ENCODE results near the gene ODAD4. TPM values are rescaled to one million over a fixed set of nuclear protein-coding genes. Genes with fewer than 3 reads are reported as not detected.

The ODAD4 gene
- total RNA-seq, 4 donors from 2014 or later: 0.32 to 0.55 TPM; not detected in 2

DNA sequence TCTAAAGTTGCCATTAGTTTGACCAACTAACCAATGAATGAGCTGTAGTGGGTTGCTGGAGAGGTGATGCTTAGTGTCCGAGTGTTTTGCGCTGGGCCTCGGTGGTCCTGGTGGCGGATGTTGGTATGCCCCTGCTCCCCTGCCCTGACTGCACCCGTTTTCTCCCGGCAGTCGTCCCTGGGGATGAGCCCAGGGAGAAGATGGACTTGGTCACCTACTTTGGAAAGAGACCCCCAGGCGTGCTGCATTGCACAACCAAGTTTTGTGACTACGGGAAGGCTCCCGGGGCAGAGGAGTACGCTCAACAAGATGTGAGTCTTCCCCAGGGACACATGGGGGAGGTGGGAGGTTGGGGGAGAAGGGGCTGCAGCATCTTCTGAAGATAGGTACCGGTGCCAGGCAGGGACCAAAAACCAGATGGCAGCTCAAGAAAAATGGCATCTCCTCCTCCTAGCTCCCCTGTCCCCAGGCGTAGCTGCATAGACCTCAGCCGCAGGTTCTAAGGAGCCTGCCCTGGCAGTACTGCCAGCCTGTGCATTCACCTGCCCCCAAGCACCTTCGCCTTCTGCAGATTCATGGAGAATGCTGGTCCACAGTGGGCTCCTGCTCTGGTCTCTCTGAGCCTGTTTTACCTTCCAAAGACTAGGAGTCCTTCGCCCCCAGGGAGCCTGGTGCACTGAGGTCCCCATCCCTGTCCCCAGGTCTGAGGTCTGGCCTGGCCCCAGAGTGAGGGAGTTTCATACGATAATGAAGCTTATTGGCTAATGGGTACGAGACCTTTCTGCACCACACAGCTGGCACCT lies 41.5 kb downstream of the ODAD4 start:
- Histone ChIP-seq H3K36me3 (peaks cover 0 to 36% (median 17%) of the 10 kb centered on the region in 4 donors), H3K9me3 (no peaks in the 10 kb centered on the region), H3K4me3 (no peak overlapping the region), H3K4me1 (peaks cover 0 to 32% (median 9%) of the 10 kb centered on the region in 4 donors), H3K27ac (no peak overlapping the region), H3K27me3 (no peaks in the 10 kb centered on the region)
- in situ Hi-C loops (cut with MboI; ENCODE audit: low pct_ligation_motif_present in 1 of 4, low pct_unique_long_range_greater_than_20kb in 1 of 4, low sequenced_read_pairs in 3 of 4) (no loop called here), intact Hi-C loops (cut with DNase I; ENCODE audit: low total_unique reads) (no loop called here)
- TF ChIP-seq, protein P1, sequence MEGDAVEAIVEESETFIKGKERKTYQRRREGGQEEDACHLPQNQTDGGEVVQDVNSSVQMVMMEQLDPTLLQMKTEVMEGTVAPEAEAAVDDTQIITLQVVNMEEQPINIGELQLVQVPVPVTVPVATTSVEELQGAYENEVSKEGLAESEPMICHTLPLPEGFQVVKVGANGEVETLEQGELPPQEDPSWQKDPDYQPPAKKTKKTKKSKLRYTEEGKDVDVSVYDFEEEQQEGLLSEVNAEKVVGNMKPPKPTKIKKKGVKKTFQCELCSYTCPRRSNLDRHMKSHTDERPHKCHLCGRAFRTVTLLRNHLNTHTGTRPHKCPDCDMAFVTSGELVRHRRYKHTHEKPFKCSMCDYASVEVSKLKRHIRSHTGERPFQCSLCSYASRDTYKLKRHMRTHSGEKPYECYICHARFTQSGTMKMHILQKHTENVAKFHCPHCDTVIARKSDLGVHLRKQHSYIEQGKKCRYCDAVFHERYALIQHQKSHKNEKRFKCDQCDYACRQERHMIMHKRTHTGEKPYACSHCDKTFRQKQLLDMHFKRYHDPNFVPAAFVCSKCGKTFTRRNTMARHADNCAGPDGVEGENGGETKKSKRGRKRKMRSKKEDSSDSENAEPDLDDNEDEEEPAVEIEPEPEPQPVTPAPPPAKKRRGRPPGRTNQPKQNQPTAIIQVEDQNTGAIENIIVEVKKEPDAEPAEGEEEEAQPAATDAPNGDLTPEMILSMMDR (IDR thresholded peaks at IDR 0.05): no peak
- TF ChIP-seq EP300 (IDR thresholded peaks at IDR 0.05; ENCODE audit: low read depth): no peak
- TF ChIP-seq POLR2A (IDR thresholded peaks at IDR 0.05): no peak
- TF ChIP-seq POLR2AphosphoS5 (IDR thresholded peaks at IDR 0.05): no peak
- WGBS, 2 donors (ENCODE audit: low coverage in 1 of 2): 87% methylated on average over 18 of the region's 18 CpGs; no CpG with 5 or more reads in 1 of the 2 donors
- DNase-seq: no peak

GRCh38 chr17:41972571-41973407 lies 42.4 kb downstream of the ODAD4 start:
- Histone ChIP-seq H3K36me3 (peaks cover 0 to 42% (median 19%) of the 10 kb centered on the region in 4 donors), H3K27ac (peak overlapping the region in 2 of 4 donors; percentile 29 to 45), H3K4me1 (peaks cover 0 to 34% (median 6%) of the 10 kb centered on the region in 4 donors), H3K4me3 (no peak overlapping the region), H3K9me3 (no peaks in the 10 kb centered on the region), H3K27me3 (no peaks in the 10 kb centered on the region)
- no peak for TF ChIP-seq POLR2AphosphoS5 (IDR thresholded peaks at IDR 0.05)
- no peak for TF ChIP-seq EP300 (IDR thresholded peaks at IDR 0.05; ENCODE audit: low read depth)
- no peak for TF ChIP-seq POLR2A (IDR thresholded peaks at IDR 0.05)
- TF ChIP-seq, protein P1 (IDR thresholded peaks at IDR 0.05): no peak
- 80 to 89% methylated on average over 5 to 18 of the region's 22 CpGs for WGBS, 2 donors (ENCODE audit: low coverage in 1 of 2)
- in situ Hi-C loops (cut with MboI; ENCODE audit: low pct_ligation_motif_present in 1 of 4, low pct_unique_long_range_greater_than_20kb in 1 of 4, low sequenced_read_pairs in 3 of 4) (no loop called here), intact Hi-C loops (cut with DNase I; ENCODE audit: low total_unique reads) (no loop called here)
- no peak for DNase-seq

DNA sequence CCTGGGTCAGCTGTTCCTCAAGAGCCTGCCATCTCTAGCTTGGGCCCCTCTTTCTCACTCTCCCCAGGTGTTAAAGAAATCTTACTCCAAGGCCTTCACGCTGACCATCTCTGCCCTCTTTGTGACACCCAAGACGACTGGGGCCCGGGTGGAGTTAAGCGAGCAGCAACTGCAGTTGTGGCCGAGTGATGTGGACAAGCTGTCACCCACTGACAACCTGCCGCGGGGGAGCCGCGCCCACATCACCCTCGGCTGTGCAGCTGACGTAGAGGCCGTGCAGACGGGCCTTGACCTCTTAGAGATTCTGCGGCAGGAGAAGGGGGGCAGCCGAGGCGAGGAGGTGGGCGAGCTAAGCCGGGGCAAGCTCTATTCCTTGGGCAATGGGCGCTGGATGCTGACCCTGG lies 43.0 kb downstream of the ODAD4 start:
- H3K27me3 ChIP-seq: no peaks in the 10 kb centered on the region
- H3K9me3 ChIP-seq: no peaks in the 10 kb centered on the region
- H3K36me3 ChIP-seq: peaks cover 0 to 45% (median 21%) of the 10 kb centered on the region in 4 donors
- no peak for DNase-seq
- in situ Hi-C loops (cut with MboI; ENCODE audit: low pct_ligation_motif_present in 1 of 4, low pct_unique_long_range_greater_than_20kb in 1 of 4, low sequenced_read_pairs in 3 of 4) (no loop called here), intact Hi-C loops (cut with DNase I; ENCODE audit: low total_unique reads) (no loop called here)
- H3K4me1 ChIP-seq: peaks cover 0 to 33% (median 7%) of the 10 kb centered on the region in 4 donors
- peak overlapping the region in 2 of 4 donors; percentile 29 to 45 for H3K27ac ChIP-seq
- 74% methylated on average over 19 of the region's 19 CpGs; no CpG with 5 or more reads in 1 of the 2 donors for WGBS, 2 donors (ENCODE audit: low coverage in 1 of 2)
- no peak overlapping the region for H3K4me3 ChIP-seq
- TF ChIP-seq POLR2A (IDR thresholded peaks at IDR 0.05): no peak
- TF ChIP-seq POLR2AphosphoS5 (IDR thresholded peaks at IDR 0.05): no peak
- no peak for TF ChIP-seq EP300 (IDR thresholded peaks at IDR 0.05; ENCODE audit: low read depth)

GRCh38 chr17:41974031-41974430 lies 43.6 kb downstream of the ODAD4 start:
- Histone ChIP-seq H3K27ac (no peak overlapping the region), H3K36me3 (peaks cover 0 to 49% (median 22%) of the 10 kb centered on the region in 4 donors), H3K27me3 (no peaks in the 10 kb centered on the region), H3K4me1 (peaks cover 0 to 28% (median 6%) of the 10 kb centered on the region in 4 donors), H3K9me3 (no peaks in the 10 kb centered on the region), H3K4me3 (no peak overlapping the region)
- WGBS, 2 donors (ENCODE audit: low coverage in 1 of 2): 81 to 96% methylated on average over 4 to 6 of the region's 6 CpGs
- DNase-seq: no peak
- in situ Hi-C loops (cut with MboI; ENCODE audit: low pct_ligation_motif_present in 1 of 4, low pct_unique_long_range_greater_than_20kb in 1 of 4, low sequenced_read_pairs in 3 of 4) (no loop called here), intact Hi-C loops (cut with DNase I; ENCODE audit: low total_unique reads) (no loop called here)
- TF ChIP-seq EP300 (IDR thresholded peaks at IDR 0.05; ENCODE audit: low read depth) (no peak), POLR2A (IDR thresholded peaks at IDR 0.05) (no peak), POLR2AphosphoS5 (IDR thresholded peaks at IDR 0.05) (no peak)
- TF ChIP-seq, protein P1 (IDR thresholded peaks at IDR 0.05): no peak
